Effector CD4-positive, alpha-beta T cell (primary cell): ENCODE data around the gene TANC1.

ENCODE experiments used
- DNase-seq: peaks from one replicate; pipeline ENCODE4 v3.0.0-alpha.2; 2020

Gene TANC1

DNA sequence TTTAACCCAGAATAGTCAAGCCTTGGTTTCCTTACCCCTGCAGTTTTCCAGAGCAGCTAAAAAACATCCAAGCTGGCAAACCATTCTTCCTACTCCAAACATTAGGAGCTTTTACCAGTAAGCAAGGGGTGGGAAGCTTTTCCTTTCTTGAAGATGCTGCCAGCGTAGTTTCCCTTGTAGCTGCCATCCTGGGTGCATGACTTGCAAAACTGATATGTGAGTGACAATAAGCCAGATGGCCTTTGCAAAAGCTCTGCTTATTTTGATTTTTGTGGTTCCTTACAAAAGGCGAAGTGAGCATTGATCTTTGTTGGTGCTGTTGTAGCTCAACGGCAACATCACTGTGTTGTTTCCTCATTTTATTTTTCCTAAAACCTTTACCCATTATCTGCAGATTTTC is 179.2 kb downstream of the TANC1 start:
- no peak for DNase-seq

DNA sequence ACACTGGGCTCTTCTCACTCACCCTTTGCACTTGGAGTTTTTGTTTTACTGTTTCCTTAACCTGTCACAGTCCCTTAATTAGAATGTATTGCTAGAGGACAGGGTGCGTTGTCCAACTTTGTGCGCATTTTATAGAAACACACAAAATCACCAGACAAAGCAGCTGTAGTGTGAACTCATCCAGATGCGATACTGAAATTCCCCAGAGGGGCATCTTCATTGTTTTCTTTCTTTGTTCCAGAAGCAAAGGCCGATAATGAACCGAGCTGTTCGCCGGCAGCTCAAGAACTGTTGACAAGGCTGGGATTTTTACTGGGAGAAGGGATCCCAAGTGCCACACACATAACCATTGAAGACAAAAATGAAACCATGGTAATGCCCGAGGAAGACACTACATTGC is 180.5 kb downstream of the TANC1 start:
- DNase-seq: no peak

DNA sequence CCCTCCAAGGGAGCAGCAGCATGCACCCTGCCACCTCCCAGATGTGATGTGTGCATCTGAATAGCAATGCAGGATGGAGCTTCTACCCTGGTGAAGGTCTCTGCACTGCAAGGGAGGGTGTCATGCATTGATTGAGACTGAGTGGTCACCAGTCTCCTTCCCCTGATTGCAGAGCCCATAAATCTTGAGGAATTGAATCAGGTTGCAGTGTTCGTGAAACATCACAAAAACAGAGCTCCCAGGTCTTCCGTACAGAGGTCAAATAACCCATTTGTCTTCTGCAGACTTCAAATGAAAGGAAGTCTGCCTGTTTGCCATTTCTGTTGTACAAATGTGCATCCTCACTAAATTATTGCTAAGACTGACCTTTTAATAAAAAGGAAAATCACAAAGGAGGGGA is 181.3 kb downstream of the TANC1 start:
- DNase-seq: no peak

- DNase-seq: no peak
Observed at GRCh38 chr2:159150280-159150746, 181.9 kb downstream of the TANC1 start.

- no peak for DNase-seq
Observed at GRCh38 chr2:159151198-159152127, 183.0 kb downstream of the TANC1 start.

- no peak for DNase-seq
Observed at GRCh38 chr2:159152128-159152778, 183.8 kb downstream of the TANC1 start.

- no peak for DNase-seq
Observed at GRCh38 chr2:159153063-159153462, 184.6 kb downstream of the TANC1 start.

- no peak for DNase-seq
Observed at GRCh38 chr2:159153463-159153862, 185.0 kb downstream of the TANC1 start.

- DNase-seq: no peak
Observed at GRCh38 chr2:159153951-159154350, 185.5 kb downstream of the TANC1 start.

- DNase-seq: no peak
Observed at GRCh38 chr2:159154366-159154765, 185.9 kb downstream of the TANC1 start.

GRCh38 chr2:159155320-159155719 is 186.9 kb downstream of the TANC1 start:
- no peak for DNase-seq

- DNase-seq: no peak
Observed at GRCh38 chr2:159155791-159156190, 187.4 kb downstream of the TANC1 start.

DNA sequence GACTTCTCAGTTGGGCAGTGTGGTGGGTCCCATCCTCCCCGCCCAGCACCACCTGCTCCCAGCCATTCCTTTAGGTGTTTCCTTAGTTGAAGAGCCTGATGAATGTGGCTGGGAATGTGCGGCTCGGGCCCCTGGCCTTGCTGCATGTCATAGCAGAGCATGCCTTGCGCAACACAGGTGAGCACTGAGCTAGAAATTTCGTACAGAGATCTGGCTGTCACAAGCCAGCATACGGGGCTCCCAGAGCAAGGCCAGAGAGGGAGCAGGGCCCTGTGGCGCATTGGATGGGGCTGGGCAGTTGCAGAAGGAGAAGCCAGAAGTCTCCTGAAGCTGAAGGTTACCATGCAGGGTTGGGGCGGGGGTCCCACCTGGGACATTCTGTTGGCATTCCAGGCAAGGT is 188.4 kb downstream of the TANC1 start:
- DNase-seq: no peak

GRCh38 chr2:159157361-159158209 is 189.1 kb downstream of the TANC1 start:
- DNase-seq: no peak

- DNase-seq: no peak
Observed at GRCh38 chr2:159160412-159160811, 192.0 kb downstream of the TANC1 start.

DNA sequence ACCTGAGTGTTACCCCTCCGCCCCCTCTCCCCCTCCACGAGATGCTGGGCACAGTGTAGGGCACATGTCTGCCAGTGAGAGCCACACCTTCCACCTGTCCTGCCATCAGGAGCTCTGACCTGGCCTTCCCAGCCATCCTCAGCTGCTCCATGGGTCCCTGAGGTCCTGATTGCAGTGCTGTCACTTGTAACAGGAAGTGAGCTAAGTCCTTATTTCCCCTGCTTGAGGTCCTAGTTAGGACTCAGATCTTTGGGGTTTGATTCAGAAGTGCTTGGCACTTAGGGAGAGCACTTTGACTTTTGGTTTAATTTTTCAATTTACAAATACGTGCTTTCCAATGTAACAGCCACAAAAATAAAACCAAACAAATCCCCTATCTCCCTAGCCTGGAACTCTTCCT is 192.5 kb downstream of the TANC1 start:
- DNase-seq: no peak

DNA sequence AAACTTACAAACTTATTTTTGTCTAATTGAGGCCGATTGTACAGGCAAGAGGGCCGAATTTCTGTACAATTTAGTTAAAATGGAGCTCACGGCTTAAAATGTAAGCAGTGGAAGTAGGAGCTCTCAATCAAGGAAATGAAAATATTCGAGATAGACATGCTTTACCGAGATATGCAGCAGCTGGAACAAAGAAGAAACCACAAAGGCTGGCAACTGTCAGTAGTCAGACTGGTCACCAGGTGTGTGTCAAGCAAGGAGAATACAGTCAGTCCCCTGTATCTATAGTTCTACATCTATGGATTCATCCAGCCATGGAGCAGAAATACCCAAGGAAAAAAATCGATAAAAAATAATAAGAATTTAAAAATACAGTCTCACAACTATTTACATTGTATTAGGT is 195.5 kb downstream of the TANC1 start:
- DNase-seq: no peak

GRCh38 chr2:159164457-159164911 is 196.0 kb downstream of the TANC1 start:
- DNase-seq: no peak

GRCh38 chr2:159165048-159165447 is 196.6 kb downstream of the TANC1 start:
- no peak for DNase-seq

- no peak for DNase-seq
Observed at GRCh38 chr2:159168707-159169106, 200.3 kb downstream of the TANC1 start.

- DNase-seq: no peak
Observed at GRCh38 chr2:159169187-159169586, 200.7 kb downstream of the TANC1 start.

DNA sequence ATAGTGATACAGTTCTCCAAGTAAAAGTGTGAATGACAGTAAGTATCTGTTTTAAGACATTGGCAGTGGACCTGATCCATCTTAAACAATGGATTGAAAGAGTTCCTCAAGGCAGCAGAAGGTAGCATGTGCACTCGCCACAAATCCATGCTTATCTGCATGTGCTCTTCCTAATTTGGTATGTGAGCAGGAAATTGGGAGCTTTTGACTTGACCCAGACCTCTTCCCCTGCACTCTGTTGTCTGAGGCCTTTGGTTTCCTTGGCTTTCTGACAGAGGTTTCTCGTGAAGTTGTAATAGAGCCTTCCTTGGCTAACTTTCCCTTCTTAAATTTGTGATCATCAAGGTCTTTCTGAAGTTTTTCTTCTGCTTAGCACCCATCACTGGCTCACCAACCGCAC is 204.0 kb downstream of the TANC1 start:
- DNase-seq: no peak

DNA sequence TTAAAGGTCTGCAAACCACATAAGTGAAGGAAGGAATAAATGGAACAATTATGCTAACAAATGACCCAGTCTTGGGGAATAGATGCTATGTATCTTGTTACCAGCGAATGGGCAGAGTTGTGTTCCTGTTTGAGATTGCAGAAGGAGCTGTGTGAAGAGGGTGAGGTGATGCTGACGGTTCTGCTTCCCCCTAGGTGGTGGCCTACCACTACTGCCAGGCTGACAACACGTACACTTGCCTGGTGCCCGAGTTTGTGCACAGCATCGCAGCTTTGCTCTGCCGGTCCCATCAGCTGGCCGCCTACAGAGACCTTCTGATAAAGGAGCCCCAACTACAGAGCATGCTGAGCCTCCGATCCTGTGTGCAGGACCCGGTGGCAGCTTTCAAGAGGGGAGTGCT is 206.3 kb downstream of the TANC1 start:
- DNase-seq: no peak
